HL-60 (cell line): Measurements from ENCODE around the gene SEMA4A.

Experiments
- CTCF ChIP-seq: IDR thresholded peaks from one replicate; pipeline ENCODE4 v1.5.1; 2011; ENCODE audit warnings: low read length, control low read depth, inconsistent platforms; ENCODE audit not compliant: insufficient read depth
- REST ChIP-seq: IDR thresholded peaks from 2 replicates; pipeline ENCODE4 v1.6.1; 2012; ENCODE audit warnings: low read depth; ENCODE audit not compliant: insufficient replicate concordance

GRCh38 chr1:156126630-156127534, 26.5 kb upstream of the SEMA4A start:
- no peak for TF ChIP-seq CTCF
- TF ChIP-seq REST, result no peak
